LNCaP clone FGC (cell line): ENCODE data around the gene POLD3.
"Not testable (repeated sequence)": the region's sequence is repeated elsewhere in the genome, so short reads cannot be mapped to it uniquely, and the experiment has no call there.

ENCODE experiments used
- DNase-seq: peaks from one replicate; pipeline ENCODE4 v3.0.0-alpha.2; 2011; ENCODE audit warnings: low read depth
- H3K4me3 ChIP-seq: 2 replicates; pipeline ENCODE4 v1.5.1; 2011; ENCODE audit warnings: mild to moderate bottlenecking, low read depth, low read length, control low read depth
- TF ChIP-seq, protein P1 (sequence below): IDR thresholded peaks from 2 replicates; pipeline ENCODE4 v1.5.1; 2012; ENCODE audit warnings: mild to moderate bottlenecking; ENCODE audit not compliant: control insufficient read depth, insufficient read depth; ENCODE audit errors: extremely low read depth

Gene POLD3

DNA sequence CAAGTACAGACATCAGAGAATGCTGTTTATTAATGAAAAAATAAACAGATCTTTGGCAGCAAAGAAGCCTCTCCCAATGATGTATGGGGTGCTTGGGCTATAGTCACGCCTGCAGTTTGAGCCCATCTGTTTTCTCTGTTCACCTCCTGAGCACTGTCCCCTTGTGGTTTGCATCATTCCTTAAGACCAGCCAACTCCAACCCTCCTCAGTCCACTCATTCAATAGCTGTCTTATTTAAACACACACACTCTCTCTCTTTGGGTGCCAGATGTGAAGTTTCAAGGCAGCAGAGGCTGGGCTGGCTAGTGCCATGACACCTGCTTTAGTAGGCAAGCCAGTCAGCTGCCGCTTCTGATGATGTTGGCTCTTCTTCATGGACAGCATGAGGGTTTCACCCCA, 58.1 kb downstream of the POLD3 start:
- TF ChIP-seq, protein P1, sequence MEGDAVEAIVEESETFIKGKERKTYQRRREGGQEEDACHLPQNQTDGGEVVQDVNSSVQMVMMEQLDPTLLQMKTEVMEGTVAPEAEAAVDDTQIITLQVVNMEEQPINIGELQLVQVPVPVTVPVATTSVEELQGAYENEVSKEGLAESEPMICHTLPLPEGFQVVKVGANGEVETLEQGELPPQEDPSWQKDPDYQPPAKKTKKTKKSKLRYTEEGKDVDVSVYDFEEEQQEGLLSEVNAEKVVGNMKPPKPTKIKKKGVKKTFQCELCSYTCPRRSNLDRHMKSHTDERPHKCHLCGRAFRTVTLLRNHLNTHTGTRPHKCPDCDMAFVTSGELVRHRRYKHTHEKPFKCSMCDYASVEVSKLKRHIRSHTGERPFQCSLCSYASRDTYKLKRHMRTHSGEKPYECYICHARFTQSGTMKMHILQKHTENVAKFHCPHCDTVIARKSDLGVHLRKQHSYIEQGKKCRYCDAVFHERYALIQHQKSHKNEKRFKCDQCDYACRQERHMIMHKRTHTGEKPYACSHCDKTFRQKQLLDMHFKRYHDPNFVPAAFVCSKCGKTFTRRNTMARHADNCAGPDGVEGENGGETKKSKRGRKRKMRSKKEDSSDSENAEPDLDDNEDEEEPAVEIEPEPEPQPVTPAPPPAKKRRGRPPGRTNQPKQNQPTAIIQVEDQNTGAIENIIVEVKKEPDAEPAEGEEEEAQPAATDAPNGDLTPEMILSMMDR = no peak
- H3K4me3 ChIP-seq = no peak overlapping the region
- no peak for DNase-seq

DNA sequence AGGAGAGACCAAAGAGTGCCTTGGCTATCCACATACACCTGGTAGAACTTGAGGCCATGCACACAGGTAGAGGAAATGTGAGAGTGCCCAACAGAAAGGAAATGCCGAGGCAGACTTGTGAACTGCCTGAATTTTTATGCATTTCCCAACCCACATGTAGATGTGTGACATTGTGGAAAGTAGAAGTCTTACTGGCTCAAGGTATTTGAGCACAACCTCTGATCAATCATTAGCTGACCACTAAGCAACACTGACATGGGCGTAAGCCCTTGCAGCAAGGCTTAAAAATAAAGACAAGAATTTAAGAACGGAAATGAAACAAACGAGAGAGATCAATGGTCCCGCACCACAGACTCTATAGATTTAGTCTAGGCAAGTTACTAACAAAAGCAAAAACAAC, 62.6 kb downstream of the POLD3 start:
- DNase-seq = no peak
- TF ChIP-seq, protein P1 = no peak
- no peak overlapping the region for H3K4me3 ChIP-seq

DNA sequence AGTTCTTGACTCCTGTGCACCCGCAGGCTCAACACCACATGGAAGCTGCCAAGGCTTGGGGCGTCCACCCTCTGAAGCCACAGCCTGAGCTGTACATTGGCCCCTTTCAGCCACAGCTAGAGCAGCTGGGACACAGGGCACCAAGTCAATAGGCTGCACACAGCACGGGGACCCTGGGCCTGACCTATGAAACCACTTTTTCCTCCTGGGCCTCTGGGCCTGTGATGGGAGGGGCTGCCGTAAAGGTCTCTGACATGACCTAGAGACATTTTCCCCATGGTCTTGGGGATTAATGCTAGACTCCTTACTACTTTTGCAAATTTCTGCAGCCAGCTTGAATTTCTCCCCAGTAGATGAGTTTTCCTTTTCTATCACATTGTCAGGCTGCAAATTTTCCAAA, 66.7 kb downstream of the POLD3 start:
- DNase-seq, H3K4me3 ChIP-seq: not testable (repeated sequence)

DNA sequence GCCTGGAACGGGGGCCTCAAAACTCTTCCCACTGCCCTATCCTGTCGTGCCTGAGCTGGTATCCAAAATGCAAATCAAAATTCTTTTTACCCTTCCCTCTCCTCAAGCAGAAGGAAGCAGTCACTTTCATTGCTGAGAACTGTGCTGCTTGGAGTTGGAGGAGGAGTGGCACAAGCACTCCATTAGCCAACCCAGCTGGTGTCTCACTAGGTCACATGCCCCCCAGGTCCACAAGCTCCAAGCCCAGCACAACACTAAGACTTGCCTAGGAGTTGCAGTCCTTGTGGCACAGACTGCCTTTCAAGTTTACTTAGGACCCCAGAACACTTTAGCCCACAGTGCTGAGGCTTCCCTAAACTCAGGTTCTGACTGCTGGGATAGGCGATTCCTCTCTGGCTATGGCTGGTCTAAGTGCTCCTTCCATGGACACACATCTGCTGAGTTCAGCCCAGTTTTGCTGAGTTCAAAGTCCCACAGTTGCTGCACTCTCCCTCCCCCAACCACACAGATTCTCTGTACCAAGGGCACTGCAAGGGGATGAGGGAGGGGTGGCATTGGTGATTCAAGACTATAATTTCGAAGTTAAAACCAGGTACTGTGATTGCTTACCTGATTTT, 70.2 kb downstream of the POLD3 start:
- DNase-seq = no peak
- no peak overlapping the region for H3K4me3 ChIP-seq
- TF ChIP-seq, protein P1 = no peak

DNA sequence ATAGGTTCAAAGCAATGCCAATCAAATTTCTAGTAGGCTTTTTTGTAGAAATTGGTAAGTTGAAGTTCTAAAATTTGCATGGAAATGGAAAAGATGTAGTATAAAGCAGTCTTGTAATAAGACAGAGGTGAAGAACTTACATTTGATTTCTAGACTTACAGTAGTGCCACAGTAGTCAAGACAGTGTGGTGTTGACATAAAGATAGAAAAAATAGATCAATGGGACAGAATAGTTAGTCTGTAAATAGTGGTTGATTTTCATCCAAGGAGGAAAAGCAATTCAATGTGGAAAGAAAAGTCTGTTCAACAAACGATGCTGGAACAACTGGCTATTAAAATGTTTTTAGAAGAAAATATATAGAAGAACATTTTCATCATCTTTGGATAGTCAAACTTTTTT, 70.9 kb downstream of the POLD3 start:
- TF ChIP-seq, protein P1 = no peak
- no peak for DNase-seq
- no peak overlapping the region for H3K4me3 ChIP-seq

DNA sequence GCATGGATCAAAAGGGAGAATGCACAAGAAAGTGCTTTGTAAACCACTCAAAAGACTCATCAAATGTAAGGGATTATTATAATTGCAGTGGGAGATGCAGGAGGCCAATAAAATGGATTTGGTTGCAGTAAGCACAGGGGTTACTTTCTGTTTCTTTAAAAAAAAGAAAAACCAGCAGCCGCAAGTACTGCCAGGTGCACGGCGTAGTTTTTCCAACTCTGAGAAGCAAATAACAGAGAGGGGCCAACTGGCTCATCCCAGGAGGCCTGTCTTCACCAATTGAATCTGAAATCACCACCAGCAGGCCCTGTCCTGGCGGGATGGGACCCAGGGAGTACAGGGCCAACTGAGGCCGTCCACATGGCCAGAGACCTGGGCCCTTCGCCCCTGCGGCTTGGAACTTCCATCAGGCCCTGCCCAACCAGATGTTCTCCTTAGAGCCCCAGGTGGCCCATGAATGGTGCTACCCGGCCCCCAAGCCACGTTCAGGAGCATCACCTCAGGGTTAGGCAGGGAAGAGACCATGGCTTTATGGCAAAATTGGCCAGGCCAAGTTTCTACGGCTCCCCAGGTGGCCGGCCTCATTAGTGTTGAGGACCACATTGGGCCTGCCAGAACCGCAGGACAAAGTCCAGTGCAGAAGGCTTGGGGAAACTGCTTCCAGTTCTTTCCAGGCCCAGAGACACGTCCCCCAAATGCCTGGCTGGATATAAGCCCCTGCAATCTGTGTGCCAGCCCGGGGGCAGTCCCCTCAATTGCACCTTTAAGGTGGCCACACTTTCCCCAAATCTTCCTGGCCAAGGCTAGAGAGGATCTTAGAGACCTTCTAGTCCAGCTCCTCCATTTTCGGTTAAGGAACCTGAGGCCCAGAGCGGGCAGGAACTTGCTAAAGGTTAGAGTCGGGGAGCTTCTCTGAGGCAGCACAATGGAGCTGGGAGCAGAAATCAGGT, 77.1 kb downstream of the POLD3 start:
- no peak for DNase-seq
- TF ChIP-seq, protein P1 = no peak
- H3K4me3 ChIP-seq = no peak overlapping the region

DNA sequence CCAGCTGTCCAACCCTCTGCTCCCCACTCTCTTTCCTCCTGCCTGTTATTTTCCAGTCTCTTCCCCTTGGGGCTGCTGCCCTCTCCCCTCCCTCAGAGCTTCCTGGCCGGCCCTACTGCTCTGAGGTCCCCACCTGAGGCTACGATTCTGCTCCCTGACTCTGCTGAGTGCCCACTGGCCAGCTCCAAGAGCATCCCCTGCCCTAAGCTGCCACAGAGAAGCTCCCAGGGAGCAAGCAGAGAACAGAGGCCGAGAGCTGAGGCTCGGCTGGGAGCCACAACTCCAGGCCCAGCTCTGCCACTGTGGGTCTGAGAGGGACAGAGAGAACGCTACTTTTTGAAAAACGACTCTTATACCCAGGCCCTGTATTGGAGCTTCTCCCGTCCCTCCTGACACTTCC, 77.8 kb downstream of the POLD3 start:
- DNase-seq = no peak
- TF ChIP-seq, protein P1 = no peak
- no peak overlapping the region for H3K4me3 ChIP-seq
